Uterus (tissue), 2 donors: ENCODE results near the gene ASB10.

Experiments
- CTCF ChIP-seq, 4 experiments: fragments of 200-600 bp in 2 of 4; fragments of 450-650 bp in 2 of 4; sonication (generic) in 2 of 4; IDR thresholded peaks; one replicate each; pipeline ENCODE4 v1.5.1; 2016 to 2019; ENCODE audit warnings: antibody characterized with exemption in 4 of 4, mild to moderate bottlenecking in 2 of 4, moderate library complexity in 1 of 4
- POLR2A ChIP-seq, 2 donors: fragments of 450-650 bp; IDR thresholded peaks; one replicate each; pipeline ENCODE4 v1.6.1; 2016; ENCODE audit warnings: antibody characterized with exemption in 2 of 2, mild to moderate bottlenecking in 1 of 2, moderate library complexity in 1 of 2

- TF ChIP-seq CTCF (IDR thresholded peaks at IDR 0.05) (no peak), POLR2A (IDR thresholded peaks at IDR 0.05) (no peak)
These were observed 47.8 kb downstream of the ASB10 start for GRCh38 chr7:151139071-151139790.
